Kidney epithelial cell (primary cell): Measurements from ENCODE around the gene ABHD18. TPM values are rescaled to one million over a fixed set of nuclear protein-coding genes. Genes with fewer than 3 reads are reported as not detected.

ENCODE experiments used
- DNase-seq: peaks from one replicate; pipeline ENCODE4 v3.0.0-alpha.2; 2010; ENCODE audit warnings: low read depth
- H3K27me3 ChIP-seq: 2 replicates; pipeline ENCODE4 v1.6.0; 2011; ENCODE audit warnings: low read length; ENCODE audit not compliant: control insufficient read depth, insufficient read depth
- H3K36me3 ChIP-seq: 2 replicates; pipeline ENCODE4 v1.5.1; 2011; ENCODE audit warnings: low read length; ENCODE audit not compliant: control insufficient read depth, insufficient read depth
- H3K4me3 ChIP-seq: 2 replicates; pipeline ENCODE4 v1.5.1; 2011; ENCODE audit warnings: low read depth, mild to moderate bottlenecking, control low read depth, low read length
- total RNA-seq: library from RNA; depleted of rRNA; stranded (reverse); fragments of >200 nt; gene quantifications from 2 replicates; pipeline ENCODE4 v1.2.3, GENCODE V29; 2015
- TF ChIP-seq, protein P1 (sequence below): IDR thresholded peaks from 2 replicates; pipeline ENCODE4 v1.5.1; 2011; ENCODE audit warnings: mild to moderate bottlenecking, moderate library complexity, low read length, control low read depth, inconsistent platforms; ENCODE audit not compliant: insufficient read depth, poor library complexity, severe bottlenecking

The ABHD18 gene
- total RNA-seq, 1 donor from 2014 or later = 8.4 TPM

- H3K36me3 ChIP-seq = no peaks in the 10 kb centered on the region
- no peak for DNase-seq
- H3K27me3 ChIP-seq = no peaks in the 10 kb centered on the region
- H3K4me3 ChIP-seq = no peak overlapping the region
- TF ChIP-seq, protein P1, sequence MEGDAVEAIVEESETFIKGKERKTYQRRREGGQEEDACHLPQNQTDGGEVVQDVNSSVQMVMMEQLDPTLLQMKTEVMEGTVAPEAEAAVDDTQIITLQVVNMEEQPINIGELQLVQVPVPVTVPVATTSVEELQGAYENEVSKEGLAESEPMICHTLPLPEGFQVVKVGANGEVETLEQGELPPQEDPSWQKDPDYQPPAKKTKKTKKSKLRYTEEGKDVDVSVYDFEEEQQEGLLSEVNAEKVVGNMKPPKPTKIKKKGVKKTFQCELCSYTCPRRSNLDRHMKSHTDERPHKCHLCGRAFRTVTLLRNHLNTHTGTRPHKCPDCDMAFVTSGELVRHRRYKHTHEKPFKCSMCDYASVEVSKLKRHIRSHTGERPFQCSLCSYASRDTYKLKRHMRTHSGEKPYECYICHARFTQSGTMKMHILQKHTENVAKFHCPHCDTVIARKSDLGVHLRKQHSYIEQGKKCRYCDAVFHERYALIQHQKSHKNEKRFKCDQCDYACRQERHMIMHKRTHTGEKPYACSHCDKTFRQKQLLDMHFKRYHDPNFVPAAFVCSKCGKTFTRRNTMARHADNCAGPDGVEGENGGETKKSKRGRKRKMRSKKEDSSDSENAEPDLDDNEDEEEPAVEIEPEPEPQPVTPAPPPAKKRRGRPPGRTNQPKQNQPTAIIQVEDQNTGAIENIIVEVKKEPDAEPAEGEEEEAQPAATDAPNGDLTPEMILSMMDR = no peak
These were observed 111.3 kb downstream of the ABHD18 start for GRCh38 chr4:128076464-128076863.

Other genes with a start within 250 kb of the ABHD18 start
- gene SLC25A31, start 235.0 kb upstream of the ABHD18 start, total RNA-seq = not detected in 2 replicates
- 7.5 and 10.2 TPM in 2 replicates for gene HSPA4L, start 183.1 kb upstream of the ABHD18 start, total RNA-seq
- 4.9 and 5.4 TPM in 2 replicates for gene PLK4, start 84.5 kb upstream of the ABHD18 start, total RNA-seq
- gene MFSD8, start 233 bp upstream of the ABHD18 start, total RNA-seq = 20.2 and 27.2 TPM in 2 replicates
- 22.7 and 24.2 TPM in 2 replicates for gene LARP1B, start 95.9 kb downstream of the ABHD18 start, total RNA-seq